22Rv1 (cell line): ENCODE measurements around the gene MVK.

ENCODE experiments used
- ZFX ChIP-seq: fragments of 450-650 bp; IDR thresholded peaks from 2 replicates; pipeline ENCODE4 v1.6.1; 2017; ENCODE audit warnings: antibody characterized with exemption, borderline replicate concordance
- TF ChIP-seq, protein P1 (sequence below): fragments of 450-650 bp; IDR thresholded peaks from 2 replicates; pipeline ENCODE4 v1.5.1; 2017; ENCODE audit warnings: mild to moderate bottlenecking

- TF ChIP-seq, protein P1, sequence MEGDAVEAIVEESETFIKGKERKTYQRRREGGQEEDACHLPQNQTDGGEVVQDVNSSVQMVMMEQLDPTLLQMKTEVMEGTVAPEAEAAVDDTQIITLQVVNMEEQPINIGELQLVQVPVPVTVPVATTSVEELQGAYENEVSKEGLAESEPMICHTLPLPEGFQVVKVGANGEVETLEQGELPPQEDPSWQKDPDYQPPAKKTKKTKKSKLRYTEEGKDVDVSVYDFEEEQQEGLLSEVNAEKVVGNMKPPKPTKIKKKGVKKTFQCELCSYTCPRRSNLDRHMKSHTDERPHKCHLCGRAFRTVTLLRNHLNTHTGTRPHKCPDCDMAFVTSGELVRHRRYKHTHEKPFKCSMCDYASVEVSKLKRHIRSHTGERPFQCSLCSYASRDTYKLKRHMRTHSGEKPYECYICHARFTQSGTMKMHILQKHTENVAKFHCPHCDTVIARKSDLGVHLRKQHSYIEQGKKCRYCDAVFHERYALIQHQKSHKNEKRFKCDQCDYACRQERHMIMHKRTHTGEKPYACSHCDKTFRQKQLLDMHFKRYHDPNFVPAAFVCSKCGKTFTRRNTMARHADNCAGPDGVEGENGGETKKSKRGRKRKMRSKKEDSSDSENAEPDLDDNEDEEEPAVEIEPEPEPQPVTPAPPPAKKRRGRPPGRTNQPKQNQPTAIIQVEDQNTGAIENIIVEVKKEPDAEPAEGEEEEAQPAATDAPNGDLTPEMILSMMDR = no peak
- TF ChIP-seq ZFX = no peak
Observed at GRCh38 chr12:109550281-109550680, 23.3 kb upstream of the MVK start.
